AG08395 (cell line): Measurements from ENCODE around the gene PPP1CA.
"Not testable (repeated sequence)": the region's sequence is repeated elsewhere in the genome, so short reads cannot be mapped to it uniquely, and the experiment has no call there.

Experiments used
- DNase-seq: peaks from one replicate; pipeline ENCODE4 v3.0.0; 2012; ENCODE audit warnings: mixed read lengths, low spot score

Gene PPP1CA

GRCh38 chr11:67434395-67434881 is 32.8 kb upstream of the PPP1CA start:
- DNase-seq = no peak

- no peak for DNase-seq
Measured at GRCh38 chr11:67433536-67434394, 32.1 kb upstream of the PPP1CA start.

- DNase-seq = no peak
Measured at GRCh38 chr11:67432655-67433349, 31.1 kb upstream of the PPP1CA start.

GRCh38 chr11:67431346-67432249 is 29.9 kb upstream of the PPP1CA start:
- DNase-seq = no peak

GRCh38 chr11:67429722-67430121 is 28.1 kb upstream of the PPP1CA start:
- DNase-seq = no peak

- DNase-seq = no peak
Measured at GRCh38 chr11:67429038-67429668, 27.5 kb upstream of the PPP1CA start.

GRCh38 chr11:67428052-67429001 is 26.7 kb upstream of the PPP1CA start, which contains the start of gene RPS6KB2:
RPS6KB2 (plus strand) TSS chr11:67428494; CDS start chr11:67428546, 52 bp downstream.
- peak; percentile 100 for DNase-seq

GRCh38 chr11:67427364-67427859 is 25.8 kb upstream of the PPP1CA start:
- not testable (repeated sequence) for DNase-seq

GRCh38 chr11:67423891-67424613 is 22.4 kb upstream of the PPP1CA start:
- no peak for DNase-seq

GRCh38 chr11:67423466-67423865 is 21.8 kb upstream of the PPP1CA start:
- no peak for DNase-seq

GRCh38 chr11:67422891-67423290 is 21.2 kb upstream of the PPP1CA start:
- no peak for DNase-seq

- DNase-seq = no peak
Measured at GRCh38 chr11:67421430-67422031, 19.9 kb upstream of the PPP1CA start.

- DNase-seq = peak; percentile 98
Measured at GRCh38 chr11:67420646-67421429, 19.2 kb upstream of the PPP1CA start.

- no peak for DNase-seq
Measured at GRCh38 chr11:67420147-67420645, 18.5 kb upstream of the PPP1CA start.

- no peak for DNase-seq
Measured at GRCh38 chr11:67419325-67420049, 17.8 kb upstream of the PPP1CA start.

GRCh38 chr11:67418476-67419281 is 17.0 kb upstream of the PPP1CA start:
- DNase-seq = no peak
